Breast epithelium (tissue), 3 donors: Measurements from ENCODE around the gene TYSND1.

Experiments used
- CTCF ChIP-seq, 3 donors: fragments of 450-650 bp; IDR thresholded peaks; one replicate each; pipeline ENCODE4 v1.5.1; 2016 to 2017; ENCODE audit warnings: antibody characterized with exemption in 3 of 3, mild to moderate bottlenecking in 3 of 3, moderate library complexity in 3 of 3
- POLR2A ChIP-seq: fragments of 450-650 bp; IDR thresholded peaks from one replicate; pipeline ENCODE4 v1.6.1; 2016; ENCODE audit warnings: antibody characterized with exemption, mild to moderate bottlenecking, moderate library complexity
- POLR2AphosphoS5 ChIP-seq, 3 donors: sonication (generic); formaldehyde crosslinking; IDR thresholded peaks; one replicate each; pipeline ENCODE4 v1.6.1; 2017; ENCODE audit warnings: antibody characterized with exemption in 3 of 3

DNA sequence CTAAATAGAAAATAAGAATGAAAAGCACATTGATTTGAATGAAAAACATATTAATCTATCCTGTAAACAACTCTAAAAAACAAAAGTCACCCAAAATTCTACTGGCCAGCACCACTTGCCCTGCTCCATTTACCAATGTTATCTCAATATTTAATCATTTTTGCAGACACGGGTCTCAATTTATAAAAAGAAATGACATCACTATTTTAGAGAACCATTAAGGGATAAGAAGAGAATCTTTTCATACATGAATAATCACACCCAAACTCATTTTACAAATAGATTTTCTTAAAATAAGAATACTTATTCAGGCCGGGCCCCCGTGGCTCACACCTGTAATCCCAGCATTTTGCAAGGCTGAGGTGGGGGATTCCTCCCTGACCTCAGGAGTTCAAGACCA is 19.9 kb upstream of the TYSND1 start:
- TF ChIP-seq POLR2A (no peak), CTCF (IDR thresholded peaks at IDR 0.05) (no peak), POLR2AphosphoS5 (IDR thresholded peaks at IDR 0.05) (no peak)
